ENCODE data around the gene EXOSC7. TPM values are rescaled to one million over a fixed set of nuclear protein-coding genes. Genes with fewer than 3 reads are reported as not detected.

EXOSC7 gene
- total and polyA plus RNA-seq, 9 of the 15 experiments (the other 6 are each of a cell fraction or from before 2014, with no cell fraction given) = 88.5 to 237 (median 112) TPM

GRCh38 chr3:44996556-44996969 is 20.5 kb downstream of the EXOSC7 start:
- DNase-seq (ENCODE audit: extremely low read depth in 1 of 4, low spot score in 3 of 4) = no peak
- no TSS peak for BruUV-seq (replicated peaks)
- Histone ChIP-seq H3K27me3 (ENCODE audit: control insufficient read depth in 2 of 2, insufficient read depth in 2 of 2, low read length in 2 of 2) (no peaks in the 10 kb centered on the region), H3K4me2 (ENCODE audit: insufficient read depth, low read length) (no peak overlapping the region), H2AFZ (ENCODE audit: low read depth, low read length) (no peak overlapping the region), H3K79me2 (ENCODE audit: control insufficient read depth, insufficient read depth, low read length) (peaks cover 33% of the 10 kb centered on the region), H4K20me1 (replicated peaks; ENCODE audit: control insufficient read depth, insufficient read depth, low read length) (peaks cover 8% of the 10 kb centered on the region; the same call in 1 of the 2 replicates), H3K27ac (ENCODE audit: extremely low read depth, low read depth, low read length) (no peak overlapping the region), H3K4me1 (replicated peaks in 1 of 2; ENCODE audit: control insufficient read depth in 2 of 2, insufficient read depth in 2 of 2, low read length in 2 of 2) (no peaks in the 10 kb centered on the region; a peak in 1 of 5 replicates), H3K36me3 (ENCODE audit: control insufficient read depth, insufficient read depth, low read length) (peaks cover 96% of the 10 kb centered on the region), H3K9ac (ENCODE audit: insufficient read depth in 1 of 2, low read depth in 2 of 2, low read length in 2 of 2) (no peak overlapping the region), H3K4me3 (no peak overlapping the region), H3K9me3 (replicated peaks; ENCODE audit: control insufficient read depth, insufficient read depth, low read depth, low read length) (no peaks in the 10 kb centered on the region), H3K9me1 (ENCODE audit: control insufficient read depth, insufficient read depth, low read length) (peaks cover 6% of the 10 kb centered on the region)
- ChIA-PET CTCF (ENCODE audit: low intra/inter-chr PET ratio) (no interaction called here), POLR2A (interaction anchor here (2.4 kb wide), 1 partner anchor 10 kb away, joined by 13 read pairs; no protein-coding TSS in a partner anchor)
- TF ChIP-seq ILK (tag; IDR thresholded peaks at IDR 0.05; ENCODE audit: borderline replicate concordance, low read depth) (no peak), RBM22 (IDR thresholded peaks at IDR 0.05; ENCODE audit: low read depth, low read length, poor library complexity, severe bottlenecking) (no peak)
- in situ Hi-C loops (cut with MboI) = no loop called here
- intact Hi-C loops (cut with micrococcal nuclease) = loop anchor here (10.0 kb wide), 1 partner anchor 672 kb away; no protein-coding TSS in a partner anchor
- WGBS (ENCODE audit: insufficient coverage, low coverage, missing lambda C conversion rate) = 96% methylated on average over 3 of the region's 3 CpGs
- no peak for ATAC-seq
- no peak for FAIRE-seq

GRCh38 chr3:44999782-45000181 is 23.7 kb downstream of the EXOSC7 start:
- H2AFZ ChIP-seq (ENCODE audit: low read depth, low read length) = no peak overlapping the region
- peaks cover 3% of the 10 kb centered on the region; the same call in 1 of the 3 replicates for H3K79me2 ChIP-seq (ENCODE audit: control insufficient read depth, insufficient read depth, low read length)
- intact Hi-C loops (cut with micrococcal nuclease) (loop anchor here (10.0 kb wide), 1 partner anchor 675 kb away; no protein-coding TSS in a partner anchor), in situ Hi-C loops (cut with MboI) (no loop called here)
- H3K9ac ChIP-seq (ENCODE audit: insufficient read depth in 1 of 2, low read depth in 2 of 2, low read length in 2 of 2) = no peak overlapping the region
- H3K9me1 ChIP-seq (ENCODE audit: control insufficient read depth, insufficient read depth, low read length) = no peaks in the 10 kb centered on the region
- no peak overlapping the region for H3K27ac ChIP-seq (ENCODE audit: extremely low read depth, low read depth, low read length)
- H3K4me1 ChIP-seq (replicated peaks in 1 of 2; ENCODE audit: control insufficient read depth in 2 of 2, insufficient read depth in 2 of 2, low read length in 2 of 2) = no peaks in the 10 kb centered on the region
- no peak overlapping the region for H3K4me2 ChIP-seq (ENCODE audit: insufficient read depth, low read length)
- ATAC-seq = no peak
- no peaks in the 10 kb centered on the region for H3K9me3 ChIP-seq (replicated peaks; ENCODE audit: control insufficient read depth, insufficient read depth, low read depth, low read length)
- H3K4me3 ChIP-seq = no peak overlapping the region
- POLR2A ChIA-PET = interaction anchor here (1.4 kb wide), 1 partner anchor 16 kb away, joined by 3 read pairs; no protein-coding TSS in a partner anchor
- no peaks in the 10 kb centered on the region for H3K27me3 ChIP-seq (ENCODE audit: control insufficient read depth in 2 of 2, insufficient read depth in 2 of 2, low read length in 2 of 2)
- H3K36me3 ChIP-seq (ENCODE audit: control insufficient read depth, insufficient read depth, low read length) = peaks cover 92% of the 10 kb centered on the region
- CTCF ChIA-PET (ENCODE audit: low intra/inter-chr PET ratio) = no interaction called here
- no TSS peak for BruUV-seq (replicated peaks)
- no peak for DNase-seq (ENCODE audit: extremely low read depth in 1 of 4, low spot score in 3 of 4)
- no peaks in the 10 kb centered on the region for H4K20me1 ChIP-seq (replicated peaks; ENCODE audit: control insufficient read depth, insufficient read depth, low read length)
- WGBS (ENCODE audit: insufficient coverage, low coverage, missing lambda C conversion rate) = 84% methylated on average over 2 of the region's 2 CpGs
- FAIRE-seq = no peak
- no peak for TF ChIP-seq NR2C1 (IDR thresholded peaks at IDR 0.05)
- no peak for TF ChIP-seq NR2C1 (tag; IDR thresholded peaks at IDR 0.05)
- no peak for TF ChIP-seq SNRNP70 (optimal IDR thresholded peaks at IDR 0.05; ENCODE audit: low read depth, low read length)
- TF ChIP-seq, protein P1, sequence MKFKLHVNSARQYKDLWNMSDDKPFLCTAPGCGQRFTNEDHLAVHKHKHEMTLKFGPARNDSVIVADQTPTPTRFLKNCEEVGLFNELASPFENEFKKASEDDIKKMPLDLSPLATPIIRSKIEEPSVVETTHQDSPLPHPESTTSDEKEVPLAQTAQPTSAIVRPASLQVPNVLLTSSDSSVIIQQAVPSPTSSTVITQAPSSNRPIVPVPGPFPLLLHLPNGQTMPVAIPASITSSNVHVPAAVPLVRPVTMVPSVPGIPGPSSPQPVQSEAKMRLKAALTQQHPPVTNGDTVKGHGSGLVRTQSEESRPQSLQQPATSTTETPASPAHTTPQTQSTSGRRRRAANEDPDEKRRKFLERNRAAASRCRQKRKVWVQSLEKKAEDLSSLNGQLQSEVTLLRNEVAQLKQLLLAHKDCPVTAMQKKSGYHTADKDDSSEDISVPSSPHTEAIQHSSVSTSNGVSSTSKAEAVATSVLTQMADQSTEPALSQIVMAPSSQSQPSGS (CRISPR knock-in tag; IDR thresholded peaks at IDR 0.05) = no peak
- TF ChIP-seq, protein P2, sequence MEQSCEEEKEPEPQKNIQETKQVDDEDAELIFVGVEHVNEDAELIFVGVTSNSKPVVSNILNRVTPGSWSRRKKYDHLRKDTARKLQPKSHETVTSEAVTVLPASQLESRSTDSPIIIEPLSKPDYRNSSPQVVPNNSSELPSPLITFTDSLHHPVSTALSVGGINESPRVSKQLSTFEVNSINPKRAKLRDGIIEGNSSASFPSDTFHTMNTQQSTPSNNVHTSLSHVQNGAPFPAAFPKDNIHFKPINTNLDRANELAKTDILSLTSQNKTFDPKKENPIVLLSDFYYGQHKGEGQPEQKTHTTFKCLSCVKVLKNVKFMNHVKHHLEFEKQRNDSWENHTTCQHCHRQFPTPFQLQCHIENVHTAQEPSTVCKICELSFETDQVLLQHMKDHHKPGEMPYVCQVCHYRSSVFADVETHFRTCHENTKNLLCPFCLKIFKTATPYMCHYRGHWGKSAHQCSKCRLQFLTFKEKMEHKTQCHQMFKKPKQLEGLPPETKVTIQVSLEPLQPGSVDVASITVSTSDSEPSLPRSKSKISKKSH (CRISPR knock-in tag; IDR thresholded peaks at IDR 0.05) = no peak
- TF ChIP-seq ATF7 (IDR thresholded peaks at IDR 0.05) = no peak
- no peak for TF ChIP-seq CREB3 (tag; conservative IDR thresholded peaks at IDR 0.05; ENCODE audit: low read depth)
- no peak for TF ChIP-seq HNRNPH1 (optimal IDR thresholded peaks at IDR 0.05; ENCODE audit: low read depth, low read length)
- TF ChIP-seq IFI16 (CRISPR knock-in tag; IDR thresholded peaks at IDR 0.05) = no peak

All from K562 (cell line).